ENCODE measurements around the gene BCL7C. TPM values are rescaled to one million over a fixed set of nuclear protein-coding genes. Genes with fewer than 3 reads are reported as not detected.

The BCL7C gene
- total and polyA plus RNA-seq, 2 of the 13 experiments (the other 11 are each of a cell fraction or from before 2014, with no cell fraction given): 17.7 to 33.8 TPM

DNA sequence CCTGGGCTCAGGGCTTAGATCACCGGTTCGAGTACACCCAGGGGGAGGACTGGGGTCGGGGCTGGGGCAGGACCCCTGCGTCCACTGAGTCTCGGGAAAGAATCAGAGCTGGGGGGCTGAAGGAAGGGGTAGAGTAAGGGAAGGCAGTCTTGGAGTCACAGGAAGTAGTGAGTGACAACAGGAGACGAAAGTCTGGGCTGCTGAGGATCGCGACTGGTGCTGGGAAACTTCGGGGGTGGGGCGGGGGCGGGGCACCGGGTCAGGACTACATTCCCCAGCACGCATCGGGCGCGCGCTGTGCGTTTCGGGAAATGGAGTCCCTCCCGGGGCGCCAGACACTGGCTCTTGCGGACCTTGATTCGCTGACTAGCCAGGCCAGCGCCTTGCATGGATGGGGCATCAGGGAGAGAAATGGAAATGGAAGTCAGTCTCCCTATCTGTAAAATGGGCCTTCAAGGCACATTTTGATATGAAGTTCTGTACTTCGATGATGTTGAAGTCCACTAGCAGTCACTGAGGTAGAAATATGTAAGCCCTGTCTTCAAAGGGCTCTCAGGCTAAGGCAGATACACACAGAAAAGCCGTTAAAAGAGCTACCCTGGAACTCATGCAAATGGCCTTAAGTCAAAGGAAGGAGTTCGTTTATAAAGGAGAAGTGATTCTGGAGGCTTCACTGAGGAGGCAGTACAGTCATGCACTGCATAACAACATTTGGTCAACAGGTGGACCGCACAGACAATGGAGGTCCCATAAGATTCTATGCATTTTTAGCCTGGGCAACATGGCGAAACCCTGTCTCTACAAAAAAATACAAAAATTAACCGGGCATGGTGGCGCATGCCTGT is 3.2 kb upstream of the BCL7C start (continued):
- peak; percentile 52 for TF ChIP-seq ZNF430 (CRISPR knock-in tag; IDR thresholded peaks at IDR 0.05)
- no peak for TF ChIP-seq AHDC1 (CRISPR knock-in tag; IDR thresholded peaks at IDR 0.05; ENCODE audit: borderline replicate concordance)
- no peak for TF ChIP-seq ZNF790 (CRISPR knock-in tag; IDR thresholded peaks at IDR 0.05; ENCODE audit: borderline replicate concordance)
- TF ChIP-seq, protein P1, sequence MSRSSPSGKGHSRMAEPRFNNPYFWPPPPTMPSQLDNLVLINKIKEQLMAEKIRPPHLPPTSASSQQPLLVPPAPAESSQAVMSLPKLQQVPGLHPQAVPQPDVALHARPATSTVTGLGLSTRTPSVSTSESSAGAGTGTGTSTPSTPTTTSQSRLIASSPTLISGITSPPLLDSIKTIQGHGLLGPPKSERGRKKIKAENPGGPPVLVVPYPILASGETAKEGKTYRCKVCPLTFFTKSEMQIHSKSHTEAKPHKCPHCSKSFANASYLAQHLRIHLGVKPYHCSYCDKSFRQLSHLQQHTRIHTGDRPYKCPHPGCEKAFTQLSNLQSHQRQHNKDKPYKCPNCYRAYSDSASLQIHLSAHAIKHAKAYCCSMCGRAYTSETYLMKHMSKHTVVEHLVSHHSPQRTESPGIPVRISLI (CRISPR knock-in tag; IDR thresholded peaks at IDR 0.05; ENCODE audit: borderline replicate concordance): 0 out of 2 replicates have a peak, but pooled peaks have one; percentile 15
- TF ChIP-seq, protein P2, sequence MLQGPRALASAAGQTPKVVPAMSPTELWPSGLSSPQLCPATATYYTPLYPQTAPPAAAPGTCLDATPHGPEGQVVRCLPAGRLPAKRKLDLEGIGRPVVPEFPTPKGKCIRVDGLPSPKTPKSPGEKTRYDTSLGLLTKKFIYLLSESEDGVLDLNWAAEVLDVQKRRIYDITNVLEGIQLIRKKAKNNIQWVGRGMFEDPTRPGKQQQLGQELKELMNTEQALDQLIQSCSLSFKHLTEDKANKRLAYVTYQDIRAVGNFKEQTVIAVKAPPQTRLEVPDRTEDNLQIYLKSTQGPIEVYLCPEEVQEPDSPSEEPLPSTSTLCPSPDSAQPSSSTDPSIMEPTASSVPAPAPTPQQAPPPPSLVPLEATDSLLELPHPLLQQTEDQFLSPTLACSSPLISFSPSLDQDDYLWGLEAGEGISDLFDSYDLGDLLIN (CRISPR knock-in tag; IDR thresholded peaks at IDR 0.05; ENCODE audit: borderline replicate concordance): 0 out of 2 replicates have a peak, but pooled peaks have one; percentile 7
- TF ChIP-seq ZNF251 (CRISPR knock-in tag; IDR thresholded peaks at IDR 0.05): no peak
- no peak for TF ChIP-seq ZNF225 (CRISPR knock-in tag; IDR thresholded peaks at IDR 0.05)
- no peak for TF ChIP-seq TP53 (CRISPR knock-in tag; conservative IDR thresholded peaks at IDR 0.05)
- peak; percentile 57; the same call in 1 of the 2 replicates for TF ChIP-seq FOSL2 (CRISPR knock-in tag; IDR thresholded peaks at IDR 0.05)
- no peak for TF ChIP-seq ZFP37 (CRISPR knock-in tag; IDR thresholded peaks at IDR 0.05; ENCODE audit: borderline replicate concordance)
- TF ChIP-seq, protein P3, sequence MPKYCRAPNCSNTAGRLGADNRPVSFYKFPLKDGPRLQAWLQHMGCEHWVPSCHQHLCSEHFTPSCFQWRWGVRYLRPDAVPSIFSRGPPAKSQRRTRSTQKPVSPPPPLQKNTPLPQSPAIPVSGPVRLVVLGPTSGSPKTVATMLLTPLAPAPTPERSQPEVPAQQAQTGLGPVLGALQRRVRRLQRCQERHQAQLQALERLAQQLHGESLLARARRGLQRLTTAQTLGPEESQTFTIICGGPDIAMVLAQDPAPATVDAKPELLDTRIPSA (CRISPR knock-in tag; IDR thresholded peaks at IDR 0.05; ENCODE audit: borderline replicate concordance): no peak
- peak; percentile 78; the same call in 1 of the 2 replicates for TF ChIP-seq CHD4 (IDR thresholded peaks at IDR 0.05; ENCODE audit: borderline replicate concordance, low read length)
- no peak for TF ChIP-seq ZNF737 (CRISPR knock-in tag; IDR thresholded peaks at IDR 0.05; ENCODE audit: borderline replicate concordance)
- TF ChIP-seq ZIK1 (CRISPR knock-in tag; IDR thresholded peaks at IDR 0.05; ENCODE audit: borderline replicate concordance, low read depth): no peak
- no peak for TF ChIP-seq GTF2F1 (IDR thresholded peaks at IDR 0.05; ENCODE audit: low read length)
- TF ChIP-seq ZNF143 (CRISPR knock-in tag; IDR thresholded peaks at IDR 0.05): peak; percentile 99
- no peak for TF ChIP-seq DBP (CRISPR knock-in tag; IDR thresholded peaks at IDR 0.05; ENCODE audit: not compliant biosample characterization)
- no peak for TF ChIP-seq JUNB (CRISPR knock-in tag; IDR thresholded peaks at IDR 0.05; ENCODE audit: borderline replicate concordance)
- peak; percentile 59; the same call in 1 of the 2 replicates for TF ChIP-seq ZSCAN31 (CRISPR knock-in tag; IDR thresholded peaks at IDR 0.05; ENCODE audit: low read depth)

Data from HepG2 (cell line).